IMR-90 (cell line): ENCODE results near the gene IGF1R. TPM values are rescaled to one million over a fixed set of nuclear protein-coding genes. Genes with fewer than 3 reads are reported as not detected.

Source experiments
- ATAC-seq: fragments of 200-7000 bp; cut with Tn5 transposase; 2 replicates; pipeline ENCODE4 v1.9.1; 2020; ENCODE audit warnings: low read depth, mild to moderate bottlenecking, moderate library complexity
- BruUV-seq: library from RNA; stranded (reverse); fragments of 400-500 nt; replicated peaks from 2 replicates; lab custom pipeline; 2021; lab: Mats Ljungman, UMichigan
- CTCF ChIA-PET: fragments of 300-600 bp; formaldehyde crosslinking; extraction: SDS; loops from one replicate; lab custom pipeline; 2021; ENCODE audit warnings: antibody characterized with exemption; lab: Yijun Ruan, JAX
- POLR2A ChIA-PET: fragments of 300-600 bp; sonication (Branson Sonifier 250); formaldehyde crosslinking; loops from one replicate; lab custom pipeline; 2022; ENCODE audit warnings: antibody characterized with exemption; ENCODE audit not compliant: unreplicated experiment; lab: Charles Lee
- DNase-seq: peaks from one replicate; pipeline ENCODE4 v3.0.0; 2013
- H2AFZ ChIP-seq: replicated peaks from 2 replicates; pipeline ENCODE3; 2013; ENCODE audit warnings: low read length, mild to moderate bottlenecking; ENCODE audit not compliant: poor library complexity
- H2AK5ac ChIP-seq: 2 replicates; pipeline ENCODE4 v1.6.1; 2013; ENCODE audit warnings: low read depth, low read length, inconsistent platforms
- H2AK9ac ChIP-seq: replicated peaks from 2 replicates; pipeline ENCODE3; 2013; ENCODE audit warnings: mild to moderate bottlenecking, low read depth, low read length, moderate library complexity; ENCODE audit not compliant: poor library complexity
- H2BK120ac ChIP-seq: 2 replicates; pipeline ENCODE4 v1.6.1; 2013; ENCODE audit warnings: low read depth, low read length, inconsistent platforms
- H2BK15ac ChIP-seq: 3 replicates; pipeline ENCODE4 v1.6.1; 2013; ENCODE audit warnings: low read depth, low read length, inconsistent platforms
- H2BK20ac ChIP-seq: 2 replicates; pipeline ENCODE4 v1.6.1; 2013; ENCODE audit warnings: low read depth, mild to moderate bottlenecking, inconsistent platforms, low read length, moderate library complexity
- H2BK5ac ChIP-seq: 2 replicates; pipeline ENCODE4 v1.6.1; 2013; ENCODE audit warnings: mild to moderate bottlenecking, low read depth, low read length, inconsistent platforms; ENCODE audit not compliant: poor library complexity, severe bottlenecking
- H3K14ac ChIP-seq: replicated peaks from 2 replicates; pipeline ENCODE4 v1.6.1; 2013; ENCODE audit warnings: low read depth, low read length, inconsistent platforms
- H3K18ac ChIP-seq: 2 replicates; pipeline ENCODE4 v1.6.1; 2013; ENCODE audit warnings: low read depth, low read length, control low read depth
- H3K23ac ChIP-seq: 2 replicates; pipeline ENCODE4 v1.6.1; 2013; ENCODE audit warnings: low read depth, low read length, inconsistent platforms
- H3K27ac ChIP-seq: 2 replicates; pipeline ENCODE4 v1.5.1; 2013; ENCODE audit warnings: mild to moderate bottlenecking, control low read depth, low read length; ENCODE audit not compliant: insufficient read depth
- H3K27me3 ChIP-seq: 2 replicates; pipeline ENCODE4 v1.6.1; 2013; ENCODE audit warnings: low read length; ENCODE audit not compliant: control insufficient read depth, insufficient read depth
- H3K36me3 ChIP-seq: 2 replicates; pipeline ENCODE4 v1.6.1; 2013; ENCODE audit warnings: low read length, mixed read lengths; ENCODE audit not compliant: control insufficient read depth, insufficient read depth
- H3K4ac ChIP-seq: 2 replicates; pipeline ENCODE4 v1.6.1; 2013; ENCODE audit warnings: low read depth, low read length, inconsistent platforms
- H3K4me1 ChIP-seq: 2 replicates; pipeline ENCODE4 v1.6.1; 2013; ENCODE audit warnings: low read length, mixed read lengths; ENCODE audit not compliant: control insufficient read depth, insufficient read depth
- H3K4me2 ChIP-seq: 2 replicates; pipeline ENCODE4 v1.6.1; 2013; ENCODE audit warnings: low read depth, mild to moderate bottlenecking, control low read depth, low read length, moderate library complexity
- H3K4me3 ChIP-seq: 2 replicates; pipeline ENCODE4 v1.5.1; 2013; ENCODE audit warnings: low read depth, mild to moderate bottlenecking, control low read depth, low read length, moderate library complexity; ENCODE audit not compliant: insufficient read depth
- H3K56ac ChIP-seq: 2 replicates; pipeline ENCODE4 v1.6.1; 2013; ENCODE audit warnings: low read length, inconsistent platforms; ENCODE audit not compliant: insufficient read depth; ENCODE audit errors: extremely low read depth
- H3K79me1 ChIP-seq, 2 experiments: 2 replicates each; pipeline ENCODE4 v1.6.1; 2013; ENCODE audit warnings: low read length in 2 of 2, inconsistent platforms in 1 of 2, low read depth in 1 of 2
- H3K9ac ChIP-seq: 2 replicates; pipeline ENCODE4 v1.6.1; 2013; ENCODE audit warnings: low read depth, low read length, control low read depth
- H3K9me1 ChIP-seq: 2 replicates; pipeline ENCODE4 v1.6.1; 2013; ENCODE audit warnings: low read length, inconsistent platforms; ENCODE audit not compliant: insufficient read depth
- H3K9me3 ChIP-seq: 2 replicates; pipeline ENCODE4 v1.6.1; 2013; ENCODE audit warnings: low read length; ENCODE audit not compliant: control insufficient read depth, insufficient read depth
- H4K20me1 ChIP-seq: 2 replicates; pipeline ENCODE4 v1.6.1; 2013; ENCODE audit warnings: low read length, inconsistent platforms; ENCODE audit not compliant: insufficient read depth
- H4K5ac ChIP-seq: 2 replicates; pipeline ENCODE4 v1.6.1; 2013; ENCODE audit warnings: mild to moderate bottlenecking, low read depth, low read length, control low read depth
- H4K8ac ChIP-seq, 2 experiments: 2 replicates each; pipeline ENCODE4 v1.6.1; 2013; ENCODE audit warnings: low read depth in 2 of 2, low read length in 2 of 2, control low read depth in 1 of 2, inconsistent platforms in 1 of 2
- H4K91ac ChIP-seq: 2 replicates; pipeline ENCODE4 v1.6.1; 2013; ENCODE audit warnings: low read depth, low read length, inconsistent platforms; ENCODE audit not compliant: insufficient read depth
- BHLHE40 ChIP-seq: fragments of 150-350 bp; IDR thresholded peaks from 2 replicates; pipeline ENCODE4 v1.6.1; 2016; ENCODE audit warnings: mild to moderate bottlenecking, low read depth, low read length
- FOS ChIP-seq: fragments of 150-350 bp; IDR thresholded peaks from 2 replicates; pipeline ENCODE4 v1.6.1; 2016; ENCODE audit warnings: low read depth, low read length
- MAZ ChIP-seq: IDR thresholded peaks from 2 replicates; pipeline ENCODE4 v1.6.1; 2012; ENCODE audit warnings: low read depth, mild to moderate bottlenecking, low read length, improper control_type of control experiment, moderate library complexity, borderline replicate concordance
- MXI1 ChIP-seq: IDR thresholded peaks from 2 replicates; pipeline ENCODE4 v1.6.1; 2012; ENCODE audit warnings: low read depth, mild to moderate bottlenecking, low read length, moderate library complexity, borderline replicate concordance
- NFE2L2 ChIP-seq: fragments of 150-350 bp; IDR thresholded peaks from 2 replicates; pipeline ENCODE4 v1.6.1; 2016; ENCODE audit warnings: low read depth, mild to moderate bottlenecking, low read length
- POLR2A ChIP-seq: IDR thresholded peaks from 2 replicates; pipeline ENCODE4 v1.6.1; 2012; ENCODE audit warnings: mild to moderate bottlenecking, low read depth, low read length
- RAD21 ChIP-seq: IDR thresholded peaks from 2 replicates; pipeline ENCODE4 v1.6.1; 2012; ENCODE audit warnings: low read length, improper control_type of control experiment
- RCOR1 ChIP-seq: IDR thresholded peaks from 2 replicates; pipeline ENCODE4 v1.6.1; 2012; ENCODE audit warnings: mild to moderate bottlenecking, low read length, improper control_type of control experiment; ENCODE audit not compliant: insufficient replicate concordance
- RFX5 ChIP-seq: IDR thresholded peaks from 2 replicates; pipeline ENCODE4 v1.8.0; 2012; ENCODE audit warnings: low read depth, mild to moderate bottlenecking, low read length, moderate library complexity
- SMC3 ChIP-seq: fragments of 150-350 bp; IDR thresholded peaks from 2 replicates; pipeline ENCODE4 v1.6.1; 2016; ENCODE audit warnings: low read depth, mild to moderate bottlenecking, antibody characterized with exemption, low read length, moderate library complexity
- WGBS, 2 experiments: methylation state at CpG; one replicate each; pipeline versions ENCODE4 v1.1.5 to v1.1.7; 2013; ENCODE audit warnings: missing lambda C conversion rate in 2 of 2; ENCODE audit not compliant: insufficient read length in 1 of 2; ENCODE audit errors: extremely low coverage in 2 of 2; 5-methylcytosine and 5-hydroxymethylcytosine counted together
- dilution Hi-C: fragments of 300-500 bp; cut with HindIII; formaldehyde crosslinking; loops from one replicate; pipeline ENCODE4 v1.14.3; 2018; ENCODE audit warnings: low sequenced_read_pairs; ENCODE audit not compliant: unreplicated experiment
- in situ Hi-C: fragments of 300-500 bp; cut with MboI; formaldehyde crosslinking; loops from 3 replicates; pipeline ENCODE4 v1.14.3; 2019; ENCODE audit warnings: low sequenced_read_pairs, inconsistent platforms, mixed read lengths
- intact Hi-C: fragments of 100-400 bp; cut with micrococcal nuclease; formaldehyde crosslinking; loops from 2 replicates; pipeline ENCODE4 v1.10.0; 2022
- polyA plus RNA-seq, 3 experiments: library from polyadenylated mRNA; depleted of rRNA; stranded (reverse); fragments of >200 nt; gene quantifications; 2 replicates each; pipeline ENCODE4 v1.2.3, GENCODE V29; 2012; ENCODE audit warnings: low replicate concordance in 1 of 3
- total RNA-seq: library from RNA; depleted of rRNA; stranded (reverse); fragments of >200 nt; gene quantifications from 2 replicates; pipeline ENCODE4 v1.2.3, GENCODE V29; 2012
- TF ChIP-seq, protein P1 (sequence below): conservative IDR thresholded peaks from 2 replicates; pipeline ENCODE4 v1.5.1; 2012; ENCODE audit warnings: mild to moderate bottlenecking, low read depth, low read length, improper control_type of control experiment

The IGF1R gene
- total and polyA plus RNA-seq, 2 of the 4 experiments (the other 2 are of a cell fraction) = 24.0 to 24.9 TPM

DNA sequence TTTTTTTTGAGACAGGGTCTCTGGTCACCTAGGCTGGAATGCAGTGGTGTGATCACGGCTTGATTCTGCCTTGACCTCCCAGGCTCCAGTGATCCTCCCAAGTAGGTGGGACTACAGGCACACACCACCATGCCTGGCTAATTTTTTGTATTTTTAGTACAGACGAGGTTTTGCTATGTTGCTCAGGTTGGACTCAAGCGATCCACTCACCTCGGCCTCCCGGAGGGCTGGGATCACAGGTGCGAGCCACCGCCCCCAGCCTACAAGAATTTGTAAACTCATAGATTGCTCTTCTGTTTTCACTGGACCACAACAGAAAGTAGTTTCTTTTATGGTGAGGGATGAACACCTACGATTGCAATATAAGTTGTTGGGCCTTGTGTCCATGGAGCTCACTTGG is 7.4 kb downstream of the IGF1R start:
- DNase-seq = no peak
- peaks cover 3% of the 10 kb centered on the region for H3K36me3 ChIP-seq
- H4K91ac ChIP-seq = no peak overlapping the region
- no peak overlapping the region for H2AK9ac ChIP-seq
- BruUV-seq = no TSS peak
- no peak overlapping the region for H3K14ac ChIP-seq
- no peaks in the 10 kb centered on the region for H3K9me3 ChIP-seq
- H4K20me1 ChIP-seq = peaks cover 92% of the 10 kb centered on the region
- no CpG with 5 or more reads among the region's 8 CpGs for WGBS, 2 experiments
- H3K79me1 ChIP-seq = peaks cover 0 to 63% of the 10 kb centered on the region in 2 experiments; a peak in 3 of 4 replicates
- H4K5ac ChIP-seq = no peak overlapping the region
- H2AFZ ChIP-seq = no peak overlapping the region
- peaks cover 12% of the 10 kb centered on the region for H3K9me1 ChIP-seq
- H3K4me2 ChIP-seq = no peak overlapping the region
- H4K8ac ChIP-seq = no peak overlapping the region
- H2BK5ac ChIP-seq = no peak overlapping the region
- H3K18ac ChIP-seq = no peak overlapping the region
- no peak overlapping the region for H3K56ac ChIP-seq
- in situ Hi-C loops (loop anchor here (10.0 kb wide), 1 partner anchor 419 kb away; no protein-coding TSS in a partner anchor), dilution Hi-C loops (no loop called here), intact Hi-C loops (no loop called here)
- H3K23ac ChIP-seq = no peak overlapping the region
- ChIA-PET CTCF (interaction anchor here (0.6 to 0.7 kb wide), 3 partner anchors 14 to 123 kb away, joined by 3 to 4 read pairs (median 4); no protein-coding TSS in a partner anchor), POLR2A (no interaction called here)
- H2AK5ac ChIP-seq = no peak overlapping the region
- ATAC-seq = no peak
- H2BK15ac ChIP-seq = no peak overlapping the region
- no peak overlapping the region for H3K9ac ChIP-seq
- no peak overlapping the region for H3K4ac ChIP-seq
- no peaks in the 10 kb centered on the region for H3K27me3 ChIP-seq
- no peak overlapping the region for H2BK20ac ChIP-seq
- no peak overlapping the region for H3K27ac ChIP-seq
- peaks cover 16% of the 10 kb centered on the region for H3K4me1 ChIP-seq
- no peak for TF ChIP-seq BHLHE40
- TF ChIP-seq, protein P1, sequence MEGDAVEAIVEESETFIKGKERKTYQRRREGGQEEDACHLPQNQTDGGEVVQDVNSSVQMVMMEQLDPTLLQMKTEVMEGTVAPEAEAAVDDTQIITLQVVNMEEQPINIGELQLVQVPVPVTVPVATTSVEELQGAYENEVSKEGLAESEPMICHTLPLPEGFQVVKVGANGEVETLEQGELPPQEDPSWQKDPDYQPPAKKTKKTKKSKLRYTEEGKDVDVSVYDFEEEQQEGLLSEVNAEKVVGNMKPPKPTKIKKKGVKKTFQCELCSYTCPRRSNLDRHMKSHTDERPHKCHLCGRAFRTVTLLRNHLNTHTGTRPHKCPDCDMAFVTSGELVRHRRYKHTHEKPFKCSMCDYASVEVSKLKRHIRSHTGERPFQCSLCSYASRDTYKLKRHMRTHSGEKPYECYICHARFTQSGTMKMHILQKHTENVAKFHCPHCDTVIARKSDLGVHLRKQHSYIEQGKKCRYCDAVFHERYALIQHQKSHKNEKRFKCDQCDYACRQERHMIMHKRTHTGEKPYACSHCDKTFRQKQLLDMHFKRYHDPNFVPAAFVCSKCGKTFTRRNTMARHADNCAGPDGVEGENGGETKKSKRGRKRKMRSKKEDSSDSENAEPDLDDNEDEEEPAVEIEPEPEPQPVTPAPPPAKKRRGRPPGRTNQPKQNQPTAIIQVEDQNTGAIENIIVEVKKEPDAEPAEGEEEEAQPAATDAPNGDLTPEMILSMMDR = no peak
- no peak for TF ChIP-seq MXI1
- no peak for TF ChIP-seq RAD21
- no peak for TF ChIP-seq SMC3
- no peak for TF ChIP-seq RFX5
- no peak for TF ChIP-seq FOS
- no peak for TF ChIP-seq RCOR1
- TF ChIP-seq MAZ = no peak
- TF ChIP-seq POLR2A = no peak
- TF ChIP-seq NFE2L2 = no peak
- no peak overlapping the region for H2BK120ac ChIP-seq
- no peak overlapping the region for H3K4me3 ChIP-seq
